Thyroid gland (tissue), 4 donors: ENCODE results near the gene B4GALT6.

Source experiments
- POLR2A ChIP-seq, 2 donors: fragments of 450-650 bp; IDR thresholded peaks; one replicate each; pipeline ENCODE4 v1.6.1; 2017; ENCODE audit warnings: antibody characterized with exemption in 2 of 2, mild to moderate bottlenecking in 2 of 2, moderate library complexity in 1 of 2
- TF ChIP-seq, protein P1 (sequence below), 6 experiments: fragments of 200-600 bp in 3 of 6; fragments of 450-650 bp in 3 of 6; sonication (generic) in 3 of 6; IDR thresholded peaks; one replicate each; pipeline ENCODE4 v1.5.1; 2016 to 2019; ENCODE audit warnings: antibody characterized with exemption in 6 of 6, mild to moderate bottlenecking in 2 of 6, inconsistent platforms in 1 of 6, moderate library complexity in 1 of 6

DNA sequence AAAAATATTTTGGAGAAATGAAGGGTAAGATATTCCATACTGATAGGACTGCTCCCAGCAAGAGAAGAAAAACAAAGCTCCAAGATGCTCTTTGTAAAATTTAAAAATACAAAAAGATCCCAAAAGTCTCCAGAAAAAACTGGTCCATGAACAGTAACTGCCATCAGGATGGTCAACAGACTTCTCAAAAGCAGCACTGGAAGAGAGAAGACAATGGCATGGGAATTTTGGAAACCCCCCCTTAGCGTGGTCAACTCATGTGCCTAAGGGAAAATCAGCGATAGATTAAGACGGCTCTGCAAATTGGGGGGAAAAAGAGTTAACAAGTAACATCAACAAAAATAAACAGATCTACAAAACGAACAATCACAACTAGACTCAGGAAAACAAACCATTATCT is 23.6 kb downstream of the B4GALT6 start:
- TF ChIP-seq, protein P1, sequence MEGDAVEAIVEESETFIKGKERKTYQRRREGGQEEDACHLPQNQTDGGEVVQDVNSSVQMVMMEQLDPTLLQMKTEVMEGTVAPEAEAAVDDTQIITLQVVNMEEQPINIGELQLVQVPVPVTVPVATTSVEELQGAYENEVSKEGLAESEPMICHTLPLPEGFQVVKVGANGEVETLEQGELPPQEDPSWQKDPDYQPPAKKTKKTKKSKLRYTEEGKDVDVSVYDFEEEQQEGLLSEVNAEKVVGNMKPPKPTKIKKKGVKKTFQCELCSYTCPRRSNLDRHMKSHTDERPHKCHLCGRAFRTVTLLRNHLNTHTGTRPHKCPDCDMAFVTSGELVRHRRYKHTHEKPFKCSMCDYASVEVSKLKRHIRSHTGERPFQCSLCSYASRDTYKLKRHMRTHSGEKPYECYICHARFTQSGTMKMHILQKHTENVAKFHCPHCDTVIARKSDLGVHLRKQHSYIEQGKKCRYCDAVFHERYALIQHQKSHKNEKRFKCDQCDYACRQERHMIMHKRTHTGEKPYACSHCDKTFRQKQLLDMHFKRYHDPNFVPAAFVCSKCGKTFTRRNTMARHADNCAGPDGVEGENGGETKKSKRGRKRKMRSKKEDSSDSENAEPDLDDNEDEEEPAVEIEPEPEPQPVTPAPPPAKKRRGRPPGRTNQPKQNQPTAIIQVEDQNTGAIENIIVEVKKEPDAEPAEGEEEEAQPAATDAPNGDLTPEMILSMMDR (IDR thresholded peaks at IDR 0.05) = no peak
- no peak for TF ChIP-seq POLR2A (IDR thresholded peaks at IDR 0.05)
